DMS53 treated with DMSO at 0.1 percent for 48 hours (cell line): Measurements from ENCODE around the gene LCAT.

Source experiments
- DNase-seq: peaks from one replicate; lab custom pipeline; 2025; ENCODE audit not compliant: unreplicated experiment; lab: John Stamatoyannopoulos, UW

LCAT gene

DNA sequence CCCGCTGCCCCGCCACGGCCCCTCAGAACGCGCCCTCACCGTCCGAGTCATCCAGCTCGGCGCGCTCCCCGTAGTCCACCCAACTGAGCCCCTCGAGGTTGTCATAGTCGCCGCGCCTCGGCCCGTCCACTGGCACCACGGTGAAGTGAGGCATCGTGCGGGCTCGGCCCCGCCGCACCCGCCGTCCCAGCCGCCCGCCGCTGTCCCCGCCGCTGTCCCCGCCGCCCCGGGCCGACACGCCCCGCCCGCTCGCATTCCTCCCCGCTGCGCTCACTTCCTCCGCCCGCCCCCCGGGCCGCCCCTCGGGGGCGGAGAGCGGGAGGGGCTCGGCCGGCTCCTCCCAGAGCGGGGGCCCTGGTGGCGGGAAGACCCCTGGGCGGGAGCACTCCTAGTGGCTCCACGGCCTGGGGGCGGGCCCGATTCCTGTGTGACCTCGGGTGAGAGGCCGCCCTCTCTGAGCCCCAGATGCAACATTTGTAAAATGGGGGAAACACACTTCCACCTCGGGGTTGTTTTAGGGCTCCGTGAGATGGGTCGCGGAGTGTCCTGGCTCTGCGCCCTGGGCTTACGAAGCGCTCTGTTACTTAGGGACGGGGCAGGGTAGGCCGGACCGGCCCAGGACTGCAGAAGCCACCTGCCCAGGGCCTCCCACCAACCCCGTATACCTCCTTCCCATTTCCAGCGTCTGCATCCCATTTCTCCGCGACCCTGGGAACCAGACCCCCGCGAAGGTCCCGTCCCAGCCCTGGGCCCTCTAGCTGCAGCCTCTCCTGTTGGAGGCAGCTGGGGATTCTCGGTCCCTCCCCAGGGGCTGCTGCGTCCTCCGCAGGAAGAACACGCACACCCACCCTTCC lies 24.7 kb upstream of the LCAT start, which contains the start of gene SLC12A4:
SLC12A4 (minus strand) TSS at position 238 of the 854 bp plus-strand sequence; CDS start at position 154, 84 bp downstream.
- peak; percentile 25 for DNase-seq

DNA sequence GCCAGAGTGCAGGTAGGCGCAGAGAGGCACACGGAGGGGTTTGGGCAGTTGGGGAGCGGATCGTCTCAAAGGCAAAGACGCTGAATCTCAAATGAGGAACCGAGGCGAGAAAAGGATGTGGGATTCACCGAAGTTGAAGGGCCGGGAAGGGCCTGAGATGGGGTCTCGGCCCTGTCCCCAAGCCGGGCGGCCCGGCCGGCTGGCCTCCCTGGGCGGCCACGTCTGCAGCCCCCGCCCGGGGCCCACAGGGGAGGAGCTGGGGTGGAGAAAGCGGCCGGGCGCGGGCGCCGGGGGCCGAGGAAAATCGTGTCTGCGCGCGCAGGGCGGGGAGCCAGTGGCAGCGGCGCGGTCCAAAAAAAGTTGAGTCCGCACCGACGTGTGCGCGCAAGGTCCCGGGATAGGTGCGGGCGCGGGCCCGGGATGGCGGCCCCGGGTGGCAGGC lies 24.1 kb upstream of the LCAT start:
- DNase-seq: no peak

DNA sequence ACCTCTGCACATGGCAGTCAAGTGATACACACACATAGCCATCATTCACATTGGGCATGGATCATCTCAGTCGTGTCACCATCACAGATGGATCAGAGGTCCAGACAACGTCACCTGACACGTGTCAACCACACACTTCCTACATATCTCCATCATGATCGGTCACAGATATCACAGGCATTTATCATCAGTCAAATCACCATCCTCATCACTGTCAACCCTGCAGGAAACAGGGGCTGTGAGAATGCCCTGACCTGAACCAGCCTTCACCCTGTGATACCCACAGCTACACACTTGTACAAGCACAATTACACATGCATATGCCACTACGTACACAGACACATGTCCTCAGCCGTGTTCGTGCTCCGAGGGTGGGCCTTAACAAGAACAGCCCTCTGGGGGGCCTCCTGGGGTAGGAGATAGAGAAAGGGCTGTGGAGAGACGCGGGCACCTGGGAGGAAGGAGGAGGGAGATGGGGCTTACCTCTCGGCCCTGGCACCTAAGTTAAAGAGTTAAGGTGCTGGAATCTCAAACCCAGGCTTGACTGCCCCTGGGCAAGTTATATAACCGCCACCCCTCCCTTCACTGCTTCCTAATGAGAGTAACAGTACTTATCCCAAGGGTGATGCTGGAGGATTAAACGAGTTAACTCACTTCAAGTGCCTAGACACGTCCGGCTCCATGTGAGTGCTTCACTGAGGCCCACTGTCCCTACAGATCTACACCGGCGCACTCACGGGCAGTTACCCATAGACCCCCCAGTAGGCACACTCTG lies 23.4 kb upstream of the LCAT start:
- DNase-seq: no peak

DNA sequence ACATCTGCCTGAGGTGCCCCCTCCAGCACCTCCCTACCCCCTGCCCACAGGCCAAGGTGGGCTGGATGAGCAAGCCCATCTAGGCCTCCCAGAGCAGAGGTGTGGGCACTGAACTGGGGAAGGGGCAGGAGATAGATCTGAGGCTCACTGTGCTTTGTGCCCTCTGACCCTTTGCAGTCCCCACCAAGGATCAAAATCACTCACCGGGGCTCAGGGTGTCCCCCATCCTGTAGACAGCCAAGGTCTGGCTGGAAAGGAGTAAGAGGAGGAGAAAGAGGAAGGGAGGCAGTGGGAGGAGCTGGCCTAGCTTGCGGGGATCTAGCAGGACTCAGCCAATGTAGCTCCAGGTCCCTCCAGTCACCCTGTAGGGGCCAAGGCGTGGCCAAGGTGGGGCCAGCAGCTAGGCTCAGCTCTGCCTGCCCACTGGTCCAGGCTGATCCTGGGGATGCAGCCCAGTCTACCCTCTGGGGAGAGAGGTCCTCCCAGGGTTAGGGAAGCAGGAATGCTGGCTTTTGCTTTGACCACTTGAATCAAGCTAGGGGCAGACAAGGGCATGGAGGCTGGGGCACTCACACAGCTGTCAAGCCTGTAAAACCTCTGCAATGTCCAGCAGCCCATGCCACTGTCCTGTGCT lies 22.7 kb upstream of the LCAT start:
- DNase-seq: no peak

DNA sequence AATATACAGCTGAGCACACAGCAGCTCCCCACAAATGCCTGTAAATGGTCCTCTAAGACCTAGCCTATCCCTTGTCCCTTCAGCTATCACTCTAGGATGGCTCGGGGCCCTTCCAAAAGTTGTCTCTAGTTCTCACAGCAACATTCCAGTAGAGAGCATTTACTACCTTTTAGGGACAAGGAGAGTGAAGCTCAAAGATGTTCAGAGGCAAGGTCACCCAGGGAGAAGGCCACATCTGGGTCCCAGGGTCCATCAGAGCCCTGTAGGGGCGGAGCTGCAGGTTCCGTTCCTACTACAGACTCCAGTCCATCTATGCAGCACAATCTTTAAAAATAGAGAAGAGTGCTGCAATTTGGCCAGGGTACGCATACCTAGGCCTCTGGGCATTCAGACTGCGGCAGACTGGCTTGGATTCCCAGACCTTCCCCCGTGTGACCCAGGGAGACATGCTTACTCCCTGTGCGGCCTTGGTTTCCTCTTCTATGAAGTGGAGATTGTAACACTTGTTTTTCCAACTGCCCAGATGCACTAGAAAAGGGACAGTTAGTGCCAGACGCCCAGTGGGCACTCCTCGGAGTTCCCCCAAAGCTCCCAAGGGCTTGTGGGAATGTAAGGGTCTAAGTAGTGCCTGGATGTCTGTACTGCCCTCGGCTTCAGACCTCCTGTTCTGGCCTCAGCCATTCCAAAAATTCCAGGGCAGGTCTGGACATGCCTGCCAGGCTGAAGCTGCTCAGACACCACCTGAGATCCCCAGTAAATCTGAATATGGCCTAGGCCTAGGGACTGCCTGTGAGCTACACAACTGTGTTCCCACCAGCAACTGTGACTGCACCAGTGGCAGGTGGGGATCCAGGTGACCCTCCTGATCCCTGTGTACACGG lies 22.0 kb upstream of the LCAT start:
- no peak for DNase-seq

DNA sequence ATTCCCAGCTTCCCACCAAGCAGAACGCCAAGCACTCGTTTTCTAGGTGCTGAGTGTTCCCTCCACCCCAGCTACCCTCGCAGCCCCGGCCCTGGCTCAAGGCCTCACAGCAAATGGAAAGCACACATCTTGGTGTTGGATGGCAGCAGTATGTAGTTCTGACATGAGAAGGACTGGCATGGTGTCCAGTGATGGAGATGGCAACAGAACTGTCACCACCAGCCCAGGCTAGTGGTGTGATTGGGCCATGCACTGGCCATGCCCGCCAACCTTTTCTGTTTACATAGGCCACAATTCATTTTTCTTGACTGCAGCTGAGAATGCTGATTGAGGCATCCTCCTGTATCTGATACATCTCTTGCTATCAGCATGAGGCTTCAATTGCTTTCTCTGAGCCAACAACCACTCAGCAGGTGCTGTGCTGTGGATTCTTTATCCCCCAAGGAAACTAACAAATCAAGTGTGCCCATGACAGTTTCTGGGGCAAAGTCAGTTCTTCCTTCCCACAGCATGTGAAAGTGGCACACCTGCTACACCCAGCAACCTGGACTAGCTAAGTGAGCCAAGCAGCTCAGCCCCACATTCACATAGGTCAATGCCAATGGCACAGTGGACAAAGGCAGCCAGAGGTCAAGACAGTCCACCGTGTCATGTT lies 20.7 kb upstream of the LCAT start:
- DNase-seq: no peak

DNA sequence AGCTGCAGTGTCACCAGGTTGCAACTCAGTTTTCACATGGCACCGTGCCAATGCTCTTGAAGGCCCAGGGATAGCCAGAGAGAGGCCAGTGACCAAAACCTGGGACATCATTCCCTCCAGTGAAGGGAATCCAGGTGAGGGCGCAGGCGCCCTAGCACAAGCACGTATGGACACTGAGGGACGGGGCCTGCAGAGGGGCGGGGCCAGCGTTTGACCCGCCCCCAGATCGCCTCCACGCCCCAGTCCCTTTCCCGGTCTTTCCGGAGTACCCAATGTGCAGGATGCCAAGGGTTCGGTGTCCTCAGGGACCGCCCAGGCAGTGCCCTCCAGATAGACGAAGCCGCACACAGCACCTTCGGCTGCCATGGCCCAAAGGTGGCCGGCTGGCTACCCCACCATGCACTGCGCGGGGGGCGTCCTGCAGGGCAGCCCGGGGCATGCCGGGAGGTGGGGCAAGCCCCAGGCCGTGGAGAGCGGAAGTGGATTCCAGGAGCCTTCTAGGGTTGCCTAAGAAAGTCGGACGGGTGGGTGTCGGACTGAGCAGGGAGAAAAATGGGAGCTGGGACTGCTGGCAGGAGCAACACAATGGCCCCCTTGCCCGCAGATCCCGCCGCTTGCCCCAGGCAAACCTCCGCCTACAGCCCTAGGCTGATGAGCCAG lies 19.9 kb upstream of the LCAT start:
- no peak for DNase-seq

DNA sequence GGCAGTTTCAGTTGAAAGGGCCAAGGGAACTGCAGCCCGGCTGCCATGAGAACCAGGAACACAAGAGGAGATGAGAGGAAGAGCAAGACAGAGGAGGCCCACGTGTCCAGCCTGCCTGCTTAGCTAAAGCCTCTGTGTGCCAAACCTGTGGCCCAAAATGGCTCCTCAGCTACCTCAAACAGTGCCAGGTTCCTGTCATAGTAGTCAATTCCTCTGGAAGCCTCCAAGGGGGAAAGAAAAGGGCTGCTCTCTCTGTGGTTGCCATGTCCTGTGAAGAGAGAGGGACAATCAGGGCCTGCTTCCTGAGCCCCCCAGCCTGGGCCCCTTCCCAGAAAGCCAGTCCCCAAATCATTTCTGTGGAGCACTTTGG lies 19.4 kb upstream of the LCAT start:
- DNase-seq: no peak

DNA sequence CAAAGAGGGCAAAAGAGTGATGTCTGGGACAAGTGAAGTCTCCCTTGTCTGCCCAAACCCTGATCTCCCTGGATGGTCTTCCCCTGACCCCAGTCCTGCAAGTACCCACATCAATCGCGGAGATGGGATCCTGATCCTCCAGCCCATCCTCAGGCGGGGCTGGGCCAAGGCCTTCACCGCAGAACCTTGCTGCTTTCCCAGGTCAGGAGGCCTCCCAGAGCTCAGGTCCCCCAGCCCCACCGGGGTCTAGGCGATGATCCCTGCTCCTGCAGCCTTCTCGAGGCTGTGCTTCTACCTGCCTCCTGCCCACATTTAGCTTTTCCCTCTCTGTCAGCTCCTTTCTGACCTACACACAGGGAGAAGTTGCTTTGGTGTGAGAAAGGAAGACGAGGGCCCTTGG lies 18.2 kb upstream of the LCAT start:
- DNase-seq: no peak

DNA sequence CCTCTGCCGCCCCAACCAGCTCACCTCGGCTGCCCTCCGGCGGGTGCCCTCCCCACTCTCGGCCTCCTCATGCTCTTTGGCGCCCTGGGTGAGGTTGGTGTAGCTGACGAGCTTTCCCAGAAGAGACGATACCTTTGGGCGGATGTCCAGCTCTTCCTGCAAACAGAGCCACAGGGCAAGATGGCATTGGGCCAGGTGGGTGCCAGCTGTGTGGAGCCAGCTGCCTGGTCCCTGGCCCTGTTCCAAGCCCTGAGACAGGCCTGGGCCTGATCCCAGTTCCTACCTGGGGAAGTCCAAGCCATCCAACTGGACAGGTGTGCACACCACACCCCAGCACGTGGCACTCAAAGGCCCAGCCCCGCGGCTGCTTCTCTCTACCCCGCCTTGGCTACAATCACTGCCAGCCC lies 17.6 kb upstream of the LCAT start:
- DNase-seq: peak; percentile 84

DNA sequence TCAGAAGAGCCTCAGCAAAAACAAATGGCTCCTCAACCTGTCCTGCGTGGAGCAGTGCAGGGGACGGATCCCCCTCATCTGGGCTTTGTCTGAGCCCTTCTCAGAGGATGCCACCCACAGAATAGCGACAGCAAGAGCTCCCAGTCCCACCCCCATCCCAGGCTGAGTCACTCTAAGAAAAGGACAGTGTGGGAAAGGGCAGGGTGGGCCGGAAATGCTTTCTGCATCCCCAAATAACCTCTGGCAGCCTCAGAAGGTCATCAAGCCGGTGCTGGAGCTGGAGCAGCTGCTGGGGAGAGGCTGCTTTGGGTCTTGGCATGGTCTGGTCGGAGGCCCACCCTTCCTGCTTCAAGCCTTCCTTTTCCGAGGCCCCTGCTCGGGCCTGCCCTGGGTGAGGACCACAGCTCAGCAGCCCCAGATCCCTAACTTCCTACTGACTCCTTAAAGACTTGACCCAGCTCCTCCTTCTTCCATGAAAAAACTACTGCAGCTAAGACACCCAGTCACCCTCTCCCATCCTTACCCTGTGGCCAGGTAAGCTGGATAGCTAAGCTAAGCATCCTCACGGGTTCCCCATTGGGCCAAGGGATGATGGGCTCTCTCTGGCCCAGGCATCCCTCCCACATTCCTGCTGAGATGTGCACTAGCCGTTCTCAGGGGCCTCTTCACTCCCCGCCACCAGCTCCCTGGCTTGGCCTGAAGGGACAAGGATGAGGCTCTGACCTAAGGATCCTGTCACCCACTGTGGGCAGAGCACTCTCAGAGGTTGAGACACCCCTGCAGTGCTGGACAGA lies 15.8 kb upstream of the LCAT start:
- no peak for DNase-seq

DNA sequence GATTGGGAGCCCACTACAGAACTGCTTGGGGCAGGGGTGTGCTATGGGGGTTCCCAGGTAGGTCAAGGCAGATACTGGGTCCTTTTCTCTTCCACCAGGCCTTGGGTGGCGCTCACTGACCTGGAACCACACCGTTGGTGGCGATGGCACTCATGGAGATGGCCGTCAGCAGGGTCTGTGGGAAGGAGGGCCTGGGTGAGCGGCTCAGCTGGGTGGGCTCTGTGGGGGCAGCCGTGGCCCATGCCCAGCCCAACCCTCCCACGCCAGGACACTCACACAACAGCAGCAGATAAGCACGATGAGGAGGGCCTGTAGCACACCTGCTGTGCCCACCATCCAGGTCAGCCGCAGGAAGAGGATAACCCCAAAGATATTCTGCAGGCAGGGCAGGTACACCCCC lies 13.7 kb upstream of the LCAT start:
- DNase-seq: no peak

DNA sequence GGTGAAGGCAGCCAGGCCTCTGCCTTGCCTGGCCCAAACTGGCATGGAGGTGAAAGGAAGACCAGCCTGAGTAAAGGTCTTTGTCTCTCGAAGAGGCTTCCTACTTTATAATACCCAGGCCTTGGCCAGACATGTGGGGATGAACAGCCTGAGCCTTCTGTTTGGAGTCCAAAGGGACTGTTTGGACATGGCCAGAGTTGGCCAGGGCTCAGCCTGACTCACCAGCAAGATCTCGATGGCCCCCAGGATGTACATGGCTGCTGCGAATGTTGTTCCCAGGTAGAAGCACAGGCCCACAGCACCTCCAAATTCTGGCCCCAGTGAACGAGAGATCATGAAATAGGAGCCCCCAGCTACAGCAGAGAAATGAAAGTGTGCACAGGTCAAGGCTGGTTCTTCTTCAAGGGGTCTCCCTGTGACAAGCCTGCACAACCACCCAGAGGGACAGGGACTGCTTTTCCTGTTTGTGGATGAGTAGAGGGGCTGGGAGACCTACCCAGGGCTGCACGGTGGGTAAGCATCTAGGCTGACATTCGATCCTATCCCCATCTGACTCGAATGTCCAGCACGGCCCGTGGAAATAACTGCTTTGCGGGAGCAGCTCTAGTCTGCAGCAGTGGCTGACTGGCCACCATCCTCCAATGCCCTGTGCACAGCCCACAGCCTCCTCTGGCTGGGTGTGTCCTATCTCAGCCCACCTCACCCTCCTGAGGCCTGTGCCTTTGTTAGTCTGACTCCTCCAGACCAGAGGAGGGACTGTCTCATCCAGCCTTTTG lies 10.7 kb upstream of the LCAT start:
- DNase-seq: no peak

DNA sequence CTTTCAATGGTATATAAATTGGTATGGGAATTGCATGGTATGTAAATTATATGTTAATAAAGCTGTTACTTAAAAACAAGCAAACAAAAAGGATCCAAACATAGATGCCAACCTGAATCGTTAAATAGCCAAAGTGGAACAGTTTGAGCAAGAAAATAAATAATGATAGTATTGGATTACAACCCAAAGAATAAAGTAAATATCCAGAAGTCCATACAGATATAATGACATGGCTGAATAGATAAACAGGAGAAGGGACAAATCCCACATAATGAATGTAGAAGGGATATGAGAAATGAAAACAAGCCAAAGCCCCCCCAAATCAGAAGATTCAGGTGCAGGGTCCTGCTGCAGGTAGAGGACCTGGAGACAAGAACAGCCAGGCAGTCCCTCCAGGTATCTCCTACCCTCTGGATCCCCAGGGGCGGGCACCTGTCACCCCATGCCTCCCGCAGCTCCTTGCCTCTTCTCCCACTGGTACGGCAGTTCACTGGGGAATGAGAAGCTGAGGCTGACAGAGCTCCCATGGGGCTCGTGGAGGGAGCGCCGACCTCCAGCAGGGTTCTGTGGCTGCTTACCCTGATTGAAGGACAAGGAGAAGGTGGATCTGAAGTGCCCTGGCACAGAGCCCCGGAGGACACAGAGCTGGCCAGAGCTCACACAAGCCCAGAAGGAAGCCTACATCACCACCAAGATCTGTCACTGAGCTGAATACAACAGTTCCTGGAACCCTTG lies 9.9 kb upstream of the LCAT start:
- DNase-seq: no peak

DNA sequence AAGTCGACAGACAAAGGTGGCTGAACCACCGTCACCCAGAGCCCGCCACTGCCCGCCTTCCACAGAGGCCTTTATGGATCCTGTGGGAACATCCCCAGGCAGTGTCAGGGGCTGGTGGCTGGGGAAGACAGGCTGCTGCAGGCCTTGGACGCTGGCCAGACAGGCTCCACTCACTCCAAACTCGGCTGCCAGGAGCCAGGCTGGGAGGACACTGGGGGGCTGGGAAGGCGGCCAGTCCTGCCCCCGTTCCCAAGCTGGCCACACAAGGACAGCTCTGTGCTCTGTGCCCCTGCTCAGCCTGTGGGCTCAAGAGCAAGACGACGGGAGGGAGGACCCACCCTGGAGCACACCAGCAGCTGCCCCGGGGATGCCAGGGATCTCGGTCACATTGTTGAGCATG lies 7.6 kb upstream of the LCAT start:
- DNase-seq: no peak

DNA sequence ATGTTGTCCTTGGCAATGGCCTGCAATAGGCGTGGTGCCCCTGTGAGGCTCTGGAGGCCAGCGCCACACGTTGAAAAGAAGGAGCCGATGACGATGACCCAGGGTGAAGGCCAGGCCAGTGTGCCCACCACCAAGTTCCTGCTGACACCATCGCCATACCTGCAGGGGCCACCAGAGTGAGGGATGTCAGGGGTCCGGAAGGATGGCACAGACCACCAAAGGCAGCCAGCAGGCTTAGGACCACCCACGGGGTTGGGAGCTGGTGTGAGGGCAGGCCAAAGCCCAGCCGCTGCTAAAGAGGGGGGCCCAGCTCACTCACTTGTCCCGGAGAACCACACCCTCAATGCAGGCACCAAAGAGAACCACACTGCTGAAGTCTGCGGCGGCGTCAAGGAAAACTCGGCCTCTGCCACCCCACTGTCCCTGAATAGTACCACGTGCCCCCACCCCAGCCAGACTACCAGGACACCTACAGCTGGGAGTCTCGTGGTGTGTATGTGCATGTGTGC lies 6.5 kb upstream of the LCAT start:
- DNase-seq: no peak

DNA sequence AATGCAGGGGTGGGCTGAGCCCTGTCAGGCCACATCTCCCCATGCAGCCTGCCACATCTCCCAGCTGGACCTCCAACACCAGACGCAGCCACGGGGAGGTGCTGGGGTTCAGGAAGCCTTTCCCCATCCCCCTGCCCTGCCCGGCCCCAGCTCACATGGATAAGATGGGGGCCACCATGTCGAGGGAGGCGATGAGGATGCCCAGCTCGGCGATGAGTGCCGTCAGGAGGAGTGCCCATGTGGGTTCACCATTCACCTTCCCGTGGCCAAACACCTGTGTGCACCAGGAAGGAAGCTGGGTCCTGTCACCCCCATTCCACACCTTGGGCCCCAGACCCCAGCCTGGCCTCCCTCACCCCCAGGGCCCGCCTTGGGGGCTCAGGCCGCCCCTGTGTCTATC lies 5.7 kb upstream of the LCAT start:
- no peak for DNase-seq
